Upper lobe of left lung (tissue), 4 donors: ENCODE results near the gene FZD7.

Source experiments
- EP300 ChIP-seq, 4 donors: sonication (generic); formaldehyde crosslinking; IDR thresholded peaks; one replicate each; pipeline ENCODE4 v1.5.1; 2017; ENCODE audit warnings: antibody characterized with exemption in 4 of 4, control low read depth in 2 of 4
- POLR2A ChIP-seq, 4 donors: fragments of 450-650 bp; IDR thresholded peaks; one replicate each; pipeline ENCODE4 v1.5.1; 2016 to 2017; ENCODE audit warnings: antibody characterized with exemption in 4 of 4, mild to moderate bottlenecking in 2 of 4
- TF ChIP-seq, protein P1 (sequence below), 6 experiments: fragments of 450-650 bp in 4 of 6; fragments of 200-600 bp in 2 of 6; sonication (generic) in 2 of 6; IDR thresholded peaks; one replicate each; pipeline ENCODE4 v1.5.1; 2016 to 2019; ENCODE audit warnings: antibody characterized with exemption in 6 of 6

DNA sequence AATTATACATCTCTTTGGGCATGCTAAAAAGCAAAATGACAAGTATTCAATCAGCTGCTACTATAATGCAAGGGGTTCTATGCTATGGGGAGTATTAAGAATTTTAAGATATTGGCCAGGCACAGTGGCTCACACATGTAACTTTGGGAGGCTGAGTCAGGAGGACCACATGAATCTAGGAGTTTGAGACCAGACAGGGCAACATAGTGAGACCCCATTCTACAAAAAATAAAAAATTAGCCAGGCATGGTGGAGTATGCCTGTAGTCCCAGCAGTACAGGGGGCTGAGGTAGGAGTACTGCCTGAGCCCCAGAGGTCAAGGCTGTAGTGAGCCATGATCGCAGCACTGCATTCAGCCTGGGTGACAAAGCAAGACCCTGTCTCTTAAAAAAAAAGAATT is 33.9 kb downstream of the FZD7 start:
- TF ChIP-seq POLR2A (IDR thresholded peaks at IDR 0.05), result no peak
- TF ChIP-seq, protein P1, sequence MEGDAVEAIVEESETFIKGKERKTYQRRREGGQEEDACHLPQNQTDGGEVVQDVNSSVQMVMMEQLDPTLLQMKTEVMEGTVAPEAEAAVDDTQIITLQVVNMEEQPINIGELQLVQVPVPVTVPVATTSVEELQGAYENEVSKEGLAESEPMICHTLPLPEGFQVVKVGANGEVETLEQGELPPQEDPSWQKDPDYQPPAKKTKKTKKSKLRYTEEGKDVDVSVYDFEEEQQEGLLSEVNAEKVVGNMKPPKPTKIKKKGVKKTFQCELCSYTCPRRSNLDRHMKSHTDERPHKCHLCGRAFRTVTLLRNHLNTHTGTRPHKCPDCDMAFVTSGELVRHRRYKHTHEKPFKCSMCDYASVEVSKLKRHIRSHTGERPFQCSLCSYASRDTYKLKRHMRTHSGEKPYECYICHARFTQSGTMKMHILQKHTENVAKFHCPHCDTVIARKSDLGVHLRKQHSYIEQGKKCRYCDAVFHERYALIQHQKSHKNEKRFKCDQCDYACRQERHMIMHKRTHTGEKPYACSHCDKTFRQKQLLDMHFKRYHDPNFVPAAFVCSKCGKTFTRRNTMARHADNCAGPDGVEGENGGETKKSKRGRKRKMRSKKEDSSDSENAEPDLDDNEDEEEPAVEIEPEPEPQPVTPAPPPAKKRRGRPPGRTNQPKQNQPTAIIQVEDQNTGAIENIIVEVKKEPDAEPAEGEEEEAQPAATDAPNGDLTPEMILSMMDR (IDR thresholded peaks at IDR 0.05), result no peak
- TF ChIP-seq EP300 (IDR thresholded peaks at IDR 0.05), result no peak
